SK-N-SH treated with all-trans-retinoic acid at 6 μM for 48 hours (cell line): ENCODE data around the gene GJC2.

Source experiments
- ATAC-seq: fragments of 200-7000 bp; cut with Tn5 transposase; 3 replicates; pipeline ENCODE4 v1.9.1; 2020; ENCODE audit warnings: mild to moderate bottlenecking, moderate library complexity
- ARNTL ChIP-seq: fragments of 450-650 bp; formaldehyde crosslinking; IDR thresholded peaks from 2 replicates; pipeline ENCODE4 v1.5.0; 2020; ENCODE audit warnings: low read depth, mild to moderate bottlenecking, moderate library complexity, borderline replicate concordance
- BACH2 ChIP-seq: fragments of 250-450 bp; sonication (Bioruptor Pico); IDR thresholded peaks from 2 replicates; pipeline ENCODE4 v1.9.0; 2021; ENCODE audit warnings: mild to moderate bottlenecking, borderline replicate concordance
- CREB5 ChIP-seq: fragments of 250-450 bp; sonication (Bioruptor Pico); IDR thresholded peaks from 2 replicates; pipeline ENCODE4 v1.5.1; 2020; ENCODE audit warnings: low read depth, mild to moderate bottlenecking, moderate library complexity
- CSDC2 ChIP-seq: fragments of 250-450 bp; sonication (Bioruptor Pico); IDR thresholded peaks from 2 replicates; pipeline ENCODE4 v1.5.0; 2020; ENCODE audit warnings: mild to moderate bottlenecking, moderate library complexity
- CSRNP3 ChIP-seq: fragments of 250-450 bp; sonication (Bioruptor Pico); IDR thresholded peaks from 2 replicates; pipeline ENCODE4 v1.5.1; 2021; ENCODE audit warnings: mild to moderate bottlenecking, moderate library complexity
- ESRRG ChIP-seq: fragments of 250-450 bp; sonication (Bioruptor Pico); IDR thresholded peaks from 2 replicates; pipeline ENCODE4 v1.6.1; 2021; ENCODE audit warnings: mild to moderate bottlenecking
- GLIS3 ChIP-seq: fragments of 250-450 bp; sonication (Bioruptor Pico); IDR thresholded peaks from 2 replicates; pipeline ENCODE4 v1.5.0; 2020; ENCODE audit warnings: mild to moderate bottlenecking, moderate library complexity
- ISL1 ChIP-seq: fragments of 250-450 bp; sonication (Bioruptor Pico); IDR thresholded peaks from 2 replicates; pipeline ENCODE4 v2.1.2; 2022; ENCODE audit warnings: mild to moderate bottlenecking, moderate library complexity
- OSR1 ChIP-seq: fragments of 250-450 bp; sonication (Bioruptor Pico); IDR thresholded peaks from 2 replicates; pipeline ENCODE4 v1.8.0; 2022; ENCODE audit warnings: moderate library complexity, mild to moderate bottlenecking, inconsistent platforms
- POU6F1 ChIP-seq: fragments of 250-450 bp; sonication (Bioruptor Pico); IDR thresholded peaks from 2 replicates; pipeline ENCODE4 v1.8.0; 2021; ENCODE audit warnings: low read depth, mild to moderate bottlenecking, moderate library complexity, borderline replicate concordance
- PPARA ChIP-seq: fragments of 250-450 bp; sonication (Bioruptor Pico); IDR thresholded peaks from 2 replicates; pipeline ENCODE4 v1.5.0; 2020; ENCODE audit warnings: mild to moderate bottlenecking, borderline replicate concordance
- RARB ChIP-seq: fragments of 250-450 bp; sonication (Bioruptor Pico); IDR thresholded peaks from 2 replicates; pipeline ENCODE4 v1.8.0; 2021; ENCODE audit warnings: mild to moderate bottlenecking, moderate library complexity
- TCF4 ChIP-seq: fragments of 250-450 bp; sonication (Bioruptor Pico); IDR thresholded peaks from 2 replicates; pipeline ENCODE4 v1.8.0; 2021; ENCODE audit warnings: mild to moderate bottlenecking, moderate library complexity, borderline replicate concordance
- TOX ChIP-seq: fragments of 250-450 bp; sonication (Bioruptor Pico); IDR thresholded peaks from 2 replicates; pipeline ENCODE4 v1.8.0; 2021; ENCODE audit warnings: mild to moderate bottlenecking, moderate library complexity, borderline replicate concordance
- TSHZ2 ChIP-seq: fragments of 250-450 bp; sonication (Bioruptor Pico); IDR thresholded peaks from 2 replicates; pipeline ENCODE4 v1.5.0; 2020; ENCODE audit warnings: mild to moderate bottlenecking, moderate library complexity
- ZC3H10 ChIP-seq: fragments of 250-450 bp; sonication (Bioruptor Pico); IDR thresholded peaks from 2 replicates; pipeline ENCODE4 v1.5.1; 2021; ENCODE audit warnings: mild to moderate bottlenecking, moderate library complexity
- ZFP3 ChIP-seq: fragments of 250-450 bp; sonication (Bioruptor Pico); IDR thresholded peaks from 2 replicates; pipeline ENCODE4 v1.5.0; 2020; ENCODE audit warnings: mild to moderate bottlenecking, moderate library complexity
- ZNF565 ChIP-seq: fragments of 450-650 bp; formaldehyde crosslinking; conservative IDR thresholded peaks from 2 replicates; pipeline ENCODE4 v1.5.0; 2020; ENCODE audit warnings: low read depth, mild to moderate bottlenecking, moderate library complexity
- ZNF70 ChIP-seq: fragments of 450-650 bp; formaldehyde crosslinking; IDR thresholded peaks from 2 replicates; pipeline ENCODE4 v1.5.0; 2020; ENCODE audit warnings: mild to moderate bottlenecking, moderate library complexity
- ZNF8 ChIP-seq: fragments of 450-650 bp; formaldehyde crosslinking; IDR thresholded peaks from 2 replicates; pipeline ENCODE4 v1.5.0; 2020; ENCODE audit warnings: mild to moderate bottlenecking, moderate library complexity

GJC2 gene

GRCh38 chr1:228120857-228121489, 28.8 kb upstream of the GJC2 start:
- no peak for ATAC-seq
- TF ChIP-seq TSHZ2 (CRISPR knock-in tag) = no peak
- TF ChIP-seq ARNTL (CRISPR knock-in tag) = no peak
- TF ChIP-seq RARB = no peak
- no peak for TF ChIP-seq CSDC2 (CRISPR knock-in tag)
- TF ChIP-seq CREB5 (CRISPR knock-in tag) = no peak
- TF ChIP-seq OSR1 (CRISPR knock-in tag) = no peak
- TF ChIP-seq GLIS3 (CRISPR knock-in tag) = no peak
- no peak for TF ChIP-seq ZNF8
- TF ChIP-seq ESRRG = no peak
- no peak for TF ChIP-seq ZNF565 (CRISPR knock-in tag)
- TF ChIP-seq TOX (CRISPR knock-in tag) = no peak
- no peak for TF ChIP-seq ZFP3 (CRISPR knock-in tag)
- no peak for TF ChIP-seq ISL1 (CRISPR knock-in tag)
- no peak for TF ChIP-seq TCF4 (CRISPR knock-in tag)
- TF ChIP-seq ZC3H10 (CRISPR knock-in tag) = no peak
- TF ChIP-seq, all 23 proteins: peak for 0

GRCh38 chr1:228122921-228123441, 26.7 kb upstream of the GJC2 start:
- TF ChIP-seq ZFP3 (CRISPR knock-in tag) (no peak), OSR1 (CRISPR knock-in tag) (no peak), ZNF70 (CRISPR knock-in tag) (no peak), PPARA (no peak), ZC3H10 (CRISPR knock-in tag) (no peak), POU6F1 (CRISPR knock-in tag) (no peak), CREB5 (CRISPR knock-in tag) (no peak), GLIS3 (CRISPR knock-in tag) (no peak), TSHZ2 (CRISPR knock-in tag) (no peak), ZNF565 (CRISPR knock-in tag) (no peak), BACH2 (no peak), CSRNP3 (CRISPR knock-in tag) (no peak)
- ATAC-seq = no peak
